ENCODE results near the gene SARNP.

Gene SARNP

GRCh38 chr12:55725556-55725955, 92.0 kb downstream of the SARNP start:
- H3K4me1 Mint-ChIP-seq (ENCODE audit: low read depth): peaks cover 28% of the 10 kb centered on the region
- no peak overlapping the region for H3K4me3 Mint-ChIP-seq
- H3K27me3 Mint-ChIP-seq (ENCODE audit: low read depth): no peaks in the 10 kb centered on the region
- no peak overlapping the region for H3K27ac Mint-ChIP-seq
- no peaks in the 10 kb centered on the region for H3K9me3 Mint-ChIP-seq
- H3K36me3 Mint-ChIP-seq (ENCODE audit: low read depth): peaks cover 18% of the 10 kb centered on the region
- no peak for DNase-seq (ENCODE audit: low spot score)

- H3K27ac Mint-ChIP-seq: peak overlapping the region; percentile 64
- H3K4me3 Mint-ChIP-seq: peak overlapping the region; percentile 39
- H3K4me1 Mint-ChIP-seq (ENCODE audit: low read depth): peaks cover 22% of the 10 kb centered on the region
Observed at GRCh38 chr12:55724940-55725309, 92.6 kb downstream of the SARNP start.

GRCh38 chr12:55724226-55724939, 93.1 kb downstream of the SARNP start:
- H3K27me3 Mint-ChIP-seq (ENCODE audit: low read depth): no peaks in the 10 kb centered on the region
- H3K4me1 Mint-ChIP-seq (ENCODE audit: low read depth): peaks cover 18% of the 10 kb centered on the region
- H3K27ac Mint-ChIP-seq: peak overlapping the region; percentile 64
- peaks cover 18% of the 10 kb centered on the region for H3K36me3 Mint-ChIP-seq (ENCODE audit: low read depth)
- no peaks in the 10 kb centered on the region for H3K9me3 Mint-ChIP-seq
- DNase-seq (ENCODE audit: low spot score): peak; percentile 54
- H3K4me3 Mint-ChIP-seq: peak overlapping the region; percentile 39

More at GRCh38 chr12:55724940-55725309, 92.6 kb downstream of the SARNP start:
- Mint-ChIP-seq H3K36me3 (ENCODE audit: low read depth) (peaks cover 18% of the 10 kb centered on the region), H3K27me3 (ENCODE audit: low read depth) (no peaks in the 10 kb centered on the region), H3K9me3 (no peaks in the 10 kb centered on the region)
- DNase-seq (ENCODE audit: low spot score): no peak

GRCh38 chr12:55723516-55724225, 93.9 kb downstream of the SARNP start:
- Mint-ChIP-seq H3K4me1 (ENCODE audit: low read depth) (peaks cover 18% of the 10 kb centered on the region), H3K36me3 (ENCODE audit: low read depth) (peaks cover 18% of the 10 kb centered on the region), H3K27ac (no peak overlapping the region), H3K27me3 (ENCODE audit: low read depth) (no peaks in the 10 kb centered on the region), H3K9me3 (no peaks in the 10 kb centered on the region), H3K4me3 (no peak overlapping the region)
- DNase-seq (ENCODE audit: low spot score): no peak

GRCh38 chr12:55722948-55723347, 94.6 kb downstream of the SARNP start:
- Mint-ChIP-seq H3K4me1 (ENCODE audit: low read depth) (peaks cover 21% of the 10 kb centered on the region), H3K36me3 (ENCODE audit: low read depth) (peaks cover 18% of the 10 kb centered on the region), H3K27ac (no peak overlapping the region), H3K4me3 (no peak overlapping the region), H3K27me3 (ENCODE audit: low read depth) (no peaks in the 10 kb centered on the region), H3K9me3 (no peaks in the 10 kb centered on the region)
- no peak for DNase-seq (ENCODE audit: low spot score)

GRCh38 chr12:55721601-55722213, 95.8 kb downstream of the SARNP start:
- no peak overlapping the region for H3K27ac Mint-ChIP-seq

GRCh38 chr12:55720894-55721444, 96.6 kb downstream of the SARNP start:
- peaks cover 11% of the 10 kb centered on the region for H3K36me3 Mint-ChIP-seq (ENCODE audit: low read depth)
- H3K4me3 Mint-ChIP-seq: no peak overlapping the region
- H3K27ac Mint-ChIP-seq: no peak overlapping the region
- no peaks in the 10 kb centered on the region for H3K9me3 Mint-ChIP-seq
- DNase-seq (ENCODE audit: low spot score): no peak
- peaks cover under 1% of the 10 kb centered on the region for H3K27me3 Mint-ChIP-seq (ENCODE audit: low read depth)
- H3K4me1 Mint-ChIP-seq (ENCODE audit: low read depth): peaks cover 21% of the 10 kb centered on the region

More at GRCh38 chr12:55721601-55722213, 95.8 kb downstream of the SARNP start:
- peaks cover 16% of the 10 kb centered on the region for H3K36me3 Mint-ChIP-seq (ENCODE audit: low read depth)
- H3K4me3 Mint-ChIP-seq: no peak overlapping the region
- H3K4me1 Mint-ChIP-seq (ENCODE audit: low read depth): peaks cover 23% of the 10 kb centered on the region
- H3K9me3 Mint-ChIP-seq: no peaks in the 10 kb centered on the region
- DNase-seq (ENCODE audit: low spot score): no peak
- no peaks in the 10 kb centered on the region for H3K27me3 Mint-ChIP-seq (ENCODE audit: low read depth)

GRCh38 chr12:55720071-55720564, 97.4 kb downstream of the SARNP start, which contains the start of gene RDH5:
Gene RDH5, plus strand, starts transcription at chr12:55720393. Its CDS starts 792 bp downstream, at chr12:55721185.
- DNase-seq (ENCODE audit: low spot score): no peak
- peaks cover 4% of the 10 kb centered on the region for H3K27me3 Mint-ChIP-seq (ENCODE audit: low read depth)
- no peak within 1 kb of the TSS for H3K4me3 Mint-ChIP-seq
- H3K4me1 Mint-ChIP-seq (ENCODE audit: low read depth): peaks cover 27% of the 10 kb centered on the region
- no peak within 1 kb of the TSS for H3K27ac Mint-ChIP-seq
- peaks cover 8% of the 10 kb centered on the region for H3K36me3 Mint-ChIP-seq (ENCODE audit: low read depth)
- no peaks in the 10 kb centered on the region for H3K9me3 Mint-ChIP-seq

- Mint-ChIP-seq H3K27me3 (ENCODE audit: low read depth) (peaks cover 4% of the 10 kb centered on the region), H3K4me1 (ENCODE audit: low read depth) (peaks cover 21% of the 10 kb centered on the region), H3K27ac (no peak overlapping the region)
Observed at GRCh38 chr12:55719371-55719770, 98.2 kb downstream of the SARNP start.

GRCh38 chr12:55718624-55719275, 98.8 kb downstream of the SARNP start:
- H3K27me3 Mint-ChIP-seq (ENCODE audit: low read depth): peaks cover 4% of the 10 kb centered on the region
- no peak overlapping the region for H3K27ac Mint-ChIP-seq
- H3K4me1 Mint-ChIP-seq (ENCODE audit: low read depth): peaks cover 21% of the 10 kb centered on the region
- peaks cover 3% of the 10 kb centered on the region for H3K36me3 Mint-ChIP-seq (ENCODE audit: low read depth)
- no peak for DNase-seq (ENCODE audit: low spot score)
- H3K9me3 Mint-ChIP-seq: no peaks in the 10 kb centered on the region
- H3K4me3 Mint-ChIP-seq: no peak overlapping the region

More at GRCh38 chr12:55719371-55719770, 98.2 kb downstream of the SARNP start:
- no peaks in the 10 kb centered on the region for H3K9me3 Mint-ChIP-seq
- DNase-seq (ENCODE audit: low spot score): no peak
- H3K4me3 Mint-ChIP-seq: no peak overlapping the region
- H3K36me3 Mint-ChIP-seq (ENCODE audit: low read depth): peaks cover 3% of the 10 kb centered on the region

GRCh38 chr12:55718015-55718414, 99.5 kb downstream of the SARNP start:
- no peak for DNase-seq (ENCODE audit: low spot score)
- H3K27ac Mint-ChIP-seq: no peak overlapping the region
- H3K4me1 Mint-ChIP-seq (ENCODE audit: low read depth): peaks cover 21% of the 10 kb centered on the region
- H3K4me3 Mint-ChIP-seq: peak overlapping the region; percentile 95
- H3K27me3 Mint-ChIP-seq (ENCODE audit: low read depth): peaks cover 6% of the 10 kb centered on the region
- no peaks in the 10 kb centered on the region for H3K9me3 Mint-ChIP-seq
- no peaks in the 10 kb centered on the region for H3K36me3 Mint-ChIP-seq (ENCODE audit: low read depth)

- H3K27me3 Mint-ChIP-seq (ENCODE audit: low read depth): peaks cover 11% of the 10 kb centered on the region
- DNase-seq (ENCODE audit: low spot score): peak; percentile 29
- peak overlapping the region; percentile 95 for H3K27ac Mint-ChIP-seq
- no peaks in the 10 kb centered on the region for H3K9me3 Mint-ChIP-seq
- H3K4me1 Mint-ChIP-seq (ENCODE audit: low read depth): peaks cover 21% of the 10 kb centered on the region
- H3K4me3 Mint-ChIP-seq: peak overlapping the region; percentile 95
- no peaks in the 10 kb centered on the region for H3K36me3 Mint-ChIP-seq (ENCODE audit: low read depth)
Observed at GRCh38 chr12:55717011-55718007, 100.2 kb downstream of the SARNP start.

All from T-helper 2 cell treated with Interferon-gamma antibody and Interleukin-4, amounts not matched to agents 5 μg/mL and 100 μg/mL, for 36 hours (primary cell).